Suprapubic skin (tissue), 4 donors: ENCODE results near the gene KLK14.

ENCODE experiments used
- EP300 ChIP-seq: sonication (generic); formaldehyde crosslinking; IDR thresholded peaks from one replicate; pipeline ENCODE4 v1.6.1; 2017; ENCODE audit warnings: antibody characterized with exemption
- POLR2AphosphoS5 ChIP-seq, 3 donors: sonication (generic); formaldehyde crosslinking; IDR thresholded peaks; one replicate each; pipeline ENCODE4 v1.6.1; 2017; ENCODE audit warnings: antibody characterized with exemption in 3 of 3
- TF ChIP-seq, protein P1 (sequence below), 2 donors: fragments of 200-600 bp in 1 of 2; fragments of 450-650 bp in 1 of 2; sonication (generic) in 1 of 2; IDR thresholded peaks; one replicate each; pipeline ENCODE4 v1.5.1; 2016 to 2019; ENCODE audit warnings: antibody characterized with exemption in 2 of 2, mild to moderate bottlenecking in 1 of 2, moderate library complexity in 1 of 2

DNA sequence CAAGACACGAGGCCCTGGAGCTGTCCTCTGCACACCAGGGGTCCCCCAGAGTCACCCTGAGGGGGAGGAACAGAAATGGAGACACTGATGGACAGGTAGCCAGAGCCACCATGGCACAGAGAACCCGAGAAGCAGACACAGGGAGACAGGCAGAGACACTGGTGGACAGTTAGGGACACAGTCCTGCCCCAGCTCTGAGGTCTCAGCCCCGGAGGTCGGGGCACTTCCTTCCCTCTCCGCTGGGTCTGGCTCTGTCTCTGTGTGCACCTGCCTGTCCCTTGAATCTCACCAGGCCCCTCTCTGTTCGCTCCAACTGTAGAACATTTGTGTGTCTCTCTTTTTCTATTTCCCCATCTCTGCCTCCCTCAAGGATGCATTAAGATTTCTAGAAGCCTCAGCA, 4.6 kb downstream of the KLK14 start:
- TF ChIP-seq, protein P1, sequence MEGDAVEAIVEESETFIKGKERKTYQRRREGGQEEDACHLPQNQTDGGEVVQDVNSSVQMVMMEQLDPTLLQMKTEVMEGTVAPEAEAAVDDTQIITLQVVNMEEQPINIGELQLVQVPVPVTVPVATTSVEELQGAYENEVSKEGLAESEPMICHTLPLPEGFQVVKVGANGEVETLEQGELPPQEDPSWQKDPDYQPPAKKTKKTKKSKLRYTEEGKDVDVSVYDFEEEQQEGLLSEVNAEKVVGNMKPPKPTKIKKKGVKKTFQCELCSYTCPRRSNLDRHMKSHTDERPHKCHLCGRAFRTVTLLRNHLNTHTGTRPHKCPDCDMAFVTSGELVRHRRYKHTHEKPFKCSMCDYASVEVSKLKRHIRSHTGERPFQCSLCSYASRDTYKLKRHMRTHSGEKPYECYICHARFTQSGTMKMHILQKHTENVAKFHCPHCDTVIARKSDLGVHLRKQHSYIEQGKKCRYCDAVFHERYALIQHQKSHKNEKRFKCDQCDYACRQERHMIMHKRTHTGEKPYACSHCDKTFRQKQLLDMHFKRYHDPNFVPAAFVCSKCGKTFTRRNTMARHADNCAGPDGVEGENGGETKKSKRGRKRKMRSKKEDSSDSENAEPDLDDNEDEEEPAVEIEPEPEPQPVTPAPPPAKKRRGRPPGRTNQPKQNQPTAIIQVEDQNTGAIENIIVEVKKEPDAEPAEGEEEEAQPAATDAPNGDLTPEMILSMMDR (IDR thresholded peaks at IDR 0.05) = no peak
- TF ChIP-seq EP300 = no peak
- TF ChIP-seq POLR2AphosphoS5 (IDR thresholded peaks at IDR 0.05) = no peak
